ENCODE results near the gene TTC23L. TPM values are rescaled to one million over a fixed set of nuclear protein-coding genes. Genes with fewer than 3 reads are reported as not detected.

Gene TTC23L
- total RNA-seq, 1 donor from 2014 or later, result not detected

GRCh38 chr5:34865091-34865490 is 26.1 kb downstream of the TTC23L start:
- Histone ChIP-seq H3K36me3 (ENCODE audit: control insufficient read depth in 3 of 3, insufficient read depth in 3 of 3, low read length in 3 of 3) (no peaks in the 10 kb centered on the region), H3K9ac (ENCODE audit: low read depth in 1 of 3, low read length in 3 of 3) (no peak overlapping the region), H3K4me1 (ENCODE audit: control insufficient read depth in 3 of 3, insufficient read depth in 3 of 3, low read length in 3 of 3) (peaks cover 0 to 4% (median 0%) of the 10 kb centered on the region in 3 donors), H3K27ac (ENCODE audit: low read depth, low read length) (no peak overlapping the region), H3K9me3 (ENCODE audit: control insufficient read depth in 3 of 3, low read length in 3 of 3) (no peaks in the 10 kb centered on the region), H3K4me3 (ENCODE audit: low read length in 3 of 3) (no peak overlapping the region), H3K27me3 (ENCODE audit: control insufficient read depth in 3 of 3, insufficient read depth in 3 of 3, low read length in 3 of 3) (no peaks in the 10 kb centered on the region)

- Histone ChIP-seq H3K27ac (ENCODE audit: low read depth, low read length) (no peak overlapping the region), H3K9me3 (ENCODE audit: control insufficient read depth in 3 of 3, low read length in 3 of 3) (no peaks in the 10 kb centered on the region), H3K4me1 (ENCODE audit: control insufficient read depth in 3 of 3, insufficient read depth in 3 of 3, low read length in 3 of 3) (peaks cover 0 to 4% (median 0%) of the 10 kb centered on the region in 3 donors), H3K9ac (ENCODE audit: low read depth in 1 of 3, low read length in 3 of 3) (no peak overlapping the region), H3K36me3 (ENCODE audit: control insufficient read depth in 3 of 3, insufficient read depth in 3 of 3, low read length in 3 of 3) (no peaks in the 10 kb centered on the region), H3K27me3 (ENCODE audit: control insufficient read depth in 3 of 3, insufficient read depth in 3 of 3, low read length in 3 of 3) (no peaks in the 10 kb centered on the region), H3K4me3 (ENCODE audit: low read length in 3 of 3) (no peak overlapping the region)
These were observed 28.1 kb downstream of the TTC23L start for GRCh38 chr5:34866989-34867471.

GRCh38 chr5:34867660-34868059 is 28.7 kb downstream of the TTC23L start:
- H3K27me3 ChIP-seq (ENCODE audit: control insufficient read depth in 3 of 3, insufficient read depth in 3 of 3, low read length in 3 of 3), result no peaks in the 10 kb centered on the region
- peaks cover 0 to 3% (median 0%) of the 10 kb centered on the region in 3 donors for H3K4me1 ChIP-seq (ENCODE audit: control insufficient read depth in 3 of 3, insufficient read depth in 3 of 3, low read length in 3 of 3)
- H3K4me3 ChIP-seq (ENCODE audit: low read length in 3 of 3), result no peak overlapping the region
- H3K27ac ChIP-seq (ENCODE audit: low read depth, low read length), result no peak overlapping the region
- H3K36me3 ChIP-seq (ENCODE audit: control insufficient read depth in 3 of 3, insufficient read depth in 3 of 3, low read length in 3 of 3), result no peaks in the 10 kb centered on the region
- H3K9ac ChIP-seq (ENCODE audit: low read depth in 1 of 3, low read length in 3 of 3), result no peak overlapping the region
- H3K9me3 ChIP-seq (ENCODE audit: control insufficient read depth in 3 of 3, low read length in 3 of 3), result no peaks in the 10 kb centered on the region

- Histone ChIP-seq H3K4me3 (ENCODE audit: low read length in 3 of 3) (no peak overlapping the region), H3K9me3 (ENCODE audit: control insufficient read depth in 3 of 3, low read length in 3 of 3) (no peaks in the 10 kb centered on the region), H3K27me3 (ENCODE audit: control insufficient read depth in 3 of 3, insufficient read depth in 3 of 3, low read length in 3 of 3) (no peaks in the 10 kb centered on the region), H3K36me3 (ENCODE audit: control insufficient read depth in 3 of 3, insufficient read depth in 3 of 3, low read length in 3 of 3) (no peaks in the 10 kb centered on the region), H3K4me1 (ENCODE audit: control insufficient read depth in 3 of 3, insufficient read depth in 3 of 3, low read length in 3 of 3) (no peaks in the 10 kb centered on the region), H3K9ac (ENCODE audit: low read depth in 1 of 3, low read length in 3 of 3) (no peak overlapping the region), H3K27ac (ENCODE audit: low read depth, low read length) (no peak overlapping the region)
These were observed 29.8 kb downstream of the TTC23L start for GRCh38 chr5:34868791-34869190.

GRCh38 chr5:34869256-34869655 is 30.3 kb downstream of the TTC23L start:
- Histone ChIP-seq H3K9ac (ENCODE audit: low read depth in 1 of 3, low read length in 3 of 3) (no peak overlapping the region), H3K27ac (ENCODE audit: low read depth, low read length) (no peak overlapping the region), H3K4me3 (ENCODE audit: low read length in 3 of 3) (no peak overlapping the region), H3K4me1 (ENCODE audit: control insufficient read depth in 3 of 3, insufficient read depth in 3 of 3, low read length in 3 of 3) (no peaks in the 10 kb centered on the region), H3K36me3 (ENCODE audit: control insufficient read depth in 3 of 3, insufficient read depth in 3 of 3, low read length in 3 of 3) (no peaks in the 10 kb centered on the region), H3K27me3 (ENCODE audit: control insufficient read depth in 3 of 3, insufficient read depth in 3 of 3, low read length in 3 of 3) (no peaks in the 10 kb centered on the region), H3K9me3 (ENCODE audit: control insufficient read depth in 3 of 3, low read length in 3 of 3) (no peaks in the 10 kb centered on the region)

GRCh38 chr5:34870382-34870781 is 31.4 kb downstream of the TTC23L start:
- H3K9ac ChIP-seq (ENCODE audit: low read depth in 1 of 3, low read length in 3 of 3), result no peak overlapping the region
- no peak overlapping the region for H3K27ac ChIP-seq (ENCODE audit: low read depth, low read length)
- no peaks in the 10 kb centered on the region for H3K4me1 ChIP-seq (ENCODE audit: control insufficient read depth in 3 of 3, insufficient read depth in 3 of 3, low read length in 3 of 3)
- H3K36me3 ChIP-seq (ENCODE audit: control insufficient read depth in 3 of 3, insufficient read depth in 3 of 3, low read length in 3 of 3), result no peaks in the 10 kb centered on the region
- no peaks in the 10 kb centered on the region for H3K27me3 ChIP-seq (ENCODE audit: control insufficient read depth in 3 of 3, insufficient read depth in 3 of 3, low read length in 3 of 3)
- H3K9me3 ChIP-seq (ENCODE audit: control insufficient read depth in 3 of 3, low read length in 3 of 3), result no peaks in the 10 kb centered on the region
- no peak overlapping the region for H3K4me3 ChIP-seq (ENCODE audit: low read length in 3 of 3)

GRCh38 chr5:34876275-34876674 is 37.3 kb downstream of the TTC23L start:
- Histone ChIP-seq H3K4me1 (ENCODE audit: control insufficient read depth in 3 of 3, insufficient read depth in 3 of 3, low read length in 3 of 3) (no peaks in the 10 kb centered on the region), H3K9me3 (ENCODE audit: control insufficient read depth in 3 of 3, low read length in 3 of 3) (no peaks in the 10 kb centered on the region), H3K4me3 (ENCODE audit: low read length in 3 of 3) (no peak overlapping the region), H3K36me3 (ENCODE audit: control insufficient read depth in 3 of 3, insufficient read depth in 3 of 3, low read length in 3 of 3) (no peaks in the 10 kb centered on the region), H3K9ac (ENCODE audit: low read depth in 1 of 3, low read length in 3 of 3) (no peak overlapping the region), H3K27me3 (ENCODE audit: control insufficient read depth in 3 of 3, insufficient read depth in 3 of 3, low read length in 3 of 3) (no peaks in the 10 kb centered on the region), H3K27ac (ENCODE audit: low read depth, low read length) (no peak overlapping the region)

GRCh38 chr5:34881246-34881645 is 42.3 kb downstream of the TTC23L start:
- no peaks in the 10 kb centered on the region for H3K4me1 ChIP-seq (ENCODE audit: control insufficient read depth in 3 of 3, insufficient read depth in 3 of 3, low read length in 3 of 3)

GRCh38 chr5:34886392-34887119 is 47.6 kb downstream of the TTC23L start:
- Histone ChIP-seq H3K36me3 (ENCODE audit: control insufficient read depth in 3 of 3, insufficient read depth in 3 of 3, low read length in 3 of 3) (no peaks in the 10 kb centered on the region), H3K9me3 (ENCODE audit: control insufficient read depth in 3 of 3, low read length in 3 of 3) (no peaks in the 10 kb centered on the region), H3K27ac (ENCODE audit: low read depth, low read length) (no peak overlapping the region), H3K4me1 (ENCODE audit: control insufficient read depth in 3 of 3, insufficient read depth in 3 of 3, low read length in 3 of 3) (no peaks in the 10 kb centered on the region), H3K9ac (ENCODE audit: low read depth in 1 of 3, low read length in 3 of 3) (no peak overlapping the region), H3K4me3 (ENCODE audit: low read length in 3 of 3) (no peak overlapping the region), H3K27me3 (ENCODE audit: control insufficient read depth in 3 of 3, insufficient read depth in 3 of 3, low read length in 3 of 3) (no peaks in the 10 kb centered on the region)

More at GRCh38 chr5:34881246-34881645, 42.3 kb downstream of the TTC23L start:
- no peak overlapping the region for H3K27ac ChIP-seq (ENCODE audit: low read depth, low read length)
- no peak overlapping the region for H3K9ac ChIP-seq (ENCODE audit: low read depth in 1 of 3, low read length in 3 of 3)
- H3K4me3 ChIP-seq (ENCODE audit: low read length in 3 of 3), result no peak overlapping the region
- H3K36me3 ChIP-seq (ENCODE audit: control insufficient read depth in 3 of 3, insufficient read depth in 3 of 3, low read length in 3 of 3), result no peaks in the 10 kb centered on the region
- no peaks in the 10 kb centered on the region for H3K27me3 ChIP-seq (ENCODE audit: control insufficient read depth in 3 of 3, insufficient read depth in 3 of 3, low read length in 3 of 3)
- H3K9me3 ChIP-seq (ENCODE audit: control insufficient read depth in 3 of 3, low read length in 3 of 3), result no peaks in the 10 kb centered on the region

GRCh38 chr5:34889394-34889793 is 50.4 kb downstream of the TTC23L start:
- no peaks in the 10 kb centered on the region for H3K27me3 ChIP-seq (ENCODE audit: control insufficient read depth in 3 of 3, insufficient read depth in 3 of 3, low read length in 3 of 3)

More at GRCh38 chr5:34889394-34889793, 50.4 kb downstream of the TTC23L start:
- H3K9ac ChIP-seq (ENCODE audit: low read depth in 1 of 3, low read length in 3 of 3), result no peak overlapping the region
- H3K27ac ChIP-seq (ENCODE audit: low read depth, low read length), result no peak overlapping the region
- H3K4me3 ChIP-seq (ENCODE audit: low read length in 3 of 3), result no peak overlapping the region
- H3K36me3 ChIP-seq (ENCODE audit: control insufficient read depth in 3 of 3, insufficient read depth in 3 of 3, low read length in 3 of 3), result no peaks in the 10 kb centered on the region
- no peaks in the 10 kb centered on the region for H3K9me3 ChIP-seq (ENCODE audit: control insufficient read depth in 3 of 3, low read length in 3 of 3)
- H3K4me1 ChIP-seq (ENCODE audit: control insufficient read depth in 3 of 3, insufficient read depth in 3 of 3, low read length in 3 of 3), result no peaks in the 10 kb centered on the region

All from skeletal muscle tissue (tissue), 4 donors.